C4-2B (cell line): ENCODE results near the gene ERO1A.

ENCODE experiments used
- CTCF ChIP-seq: fragments of 450-650 bp; conservative IDR thresholded peaks from 2 replicates; pipeline ENCODE4 v1.5.1; 2017; ENCODE audit warnings: mild to moderate bottlenecking
- ZFX ChIP-seq: fragments of 450-650 bp; IDR thresholded peaks from 2 replicates; pipeline ENCODE4 v1.6.1; 2017

- TF ChIP-seq CTCF (no peak), ZFX (no peak)
These were observed 9.2 kb downstream of the ERO1A start for GRCh38 chr14:52686176-52686575.
